Right lung (tissue), 5 donors: ENCODE measurements around the gene C19orf67. TPM values are rescaled to one million over a fixed set of nuclear protein-coding genes. Genes with fewer than 3 reads are reported as not detected.

Source experiments
- DNase-seq, 2 donors: peaks; one replicate each; pipeline ENCODE4 v3.0.0-alpha.2; 2013
- polyA plus RNA-seq, 5 donors: library from polyadenylated mRNA; unstranded; fragments of 120-200 nt; gene quantifications; one replicate each; pipeline versions ENCODE4 v1.2.1 to v1.2.3, GENCODE V29; 2013; ENCODE audit warnings: inconsistent platforms in 1 of 5, low replicate concordance in 1 of 5; ENCODE audit not compliant: insufficient read length in 5 of 5, insufficient read depth in 1 of 5

C19orf67 gene
- polyA plus RNA-seq, 5 donors = 0.10 to 0.19 (median 0.13) TPM; not detected in 1

DNA sequence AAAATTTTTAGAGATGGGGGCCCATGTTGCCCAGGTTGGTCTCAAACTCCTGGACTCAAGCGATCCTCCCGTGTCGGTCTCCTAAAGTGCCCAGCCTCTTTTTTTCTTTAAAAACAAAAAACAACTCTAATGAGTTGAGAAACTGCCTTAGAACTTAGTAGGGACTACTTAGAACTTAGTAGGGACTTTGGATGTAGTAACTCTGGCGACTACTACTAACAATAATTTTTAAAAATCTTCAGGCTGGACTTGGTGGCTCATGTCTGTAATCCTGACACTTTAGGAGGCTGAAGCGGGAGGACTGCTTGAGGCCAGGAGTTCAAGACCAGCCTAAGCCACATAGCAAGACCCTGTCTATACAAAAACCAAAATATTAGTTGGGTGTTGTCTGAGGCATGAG, 515 bp upstream of the C19orf67 start:
- no peak for DNase-seq

DNA sequence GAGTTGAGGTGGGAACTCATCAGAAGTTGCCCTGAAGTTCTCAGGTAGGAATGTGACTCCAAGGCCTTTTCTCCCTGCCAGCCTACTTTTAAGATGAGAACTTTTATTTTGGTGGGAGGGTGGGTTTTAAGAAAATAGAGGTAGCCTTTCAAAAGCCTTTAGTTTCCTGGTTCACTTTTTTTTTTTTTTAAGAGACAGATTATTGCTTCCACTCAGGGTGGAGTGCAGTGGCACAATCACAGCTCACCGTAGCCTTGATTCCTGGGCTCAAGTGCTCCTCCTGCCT, 3.0 kb downstream of the C19orf67 start:
- no peak for DNase-seq

DNA sequence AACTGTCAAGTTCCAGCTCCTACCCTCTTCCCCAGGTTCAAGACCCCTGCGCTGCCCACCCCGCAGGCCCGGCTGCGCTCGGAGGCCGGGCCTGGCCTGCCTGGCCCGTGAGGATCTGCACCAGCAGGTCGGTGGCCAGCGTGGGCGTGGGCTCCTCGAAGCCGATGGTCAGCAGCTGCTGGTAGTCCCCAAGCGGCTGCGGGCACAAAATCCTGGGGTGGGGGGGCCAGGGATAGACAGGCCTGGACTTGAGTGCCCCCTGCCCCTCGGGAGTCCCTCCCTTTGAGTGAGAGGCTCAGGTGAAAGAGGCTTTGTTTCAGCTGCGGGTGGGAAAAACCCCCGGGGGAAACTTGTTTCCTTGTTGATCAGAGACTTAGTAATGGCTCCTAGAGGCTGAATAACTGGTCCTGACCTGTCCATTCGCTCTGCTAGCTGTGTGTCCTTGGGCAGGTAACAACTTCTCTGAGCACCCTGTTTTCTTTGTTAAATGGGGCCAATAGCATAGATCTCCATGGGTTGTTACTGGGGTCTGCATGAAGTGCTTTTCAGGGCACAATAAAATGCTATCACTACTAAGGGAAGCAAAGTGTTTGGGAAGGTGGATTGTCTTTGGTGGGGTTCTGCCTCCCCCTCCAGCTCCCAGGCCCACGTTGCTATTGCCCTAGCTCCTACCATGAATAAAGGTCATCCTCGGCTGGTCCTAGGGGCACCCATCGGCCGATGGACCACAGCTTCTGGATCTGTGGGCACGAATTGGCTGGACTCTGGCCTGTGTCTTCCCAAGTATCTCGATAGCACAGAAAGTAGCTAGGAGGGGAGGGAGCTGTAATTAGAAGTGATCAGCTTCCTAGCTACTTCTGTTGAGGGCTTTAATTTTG, 3.5 kb downstream of the C19orf67 start:
- no peak for DNase-seq

DNA sequence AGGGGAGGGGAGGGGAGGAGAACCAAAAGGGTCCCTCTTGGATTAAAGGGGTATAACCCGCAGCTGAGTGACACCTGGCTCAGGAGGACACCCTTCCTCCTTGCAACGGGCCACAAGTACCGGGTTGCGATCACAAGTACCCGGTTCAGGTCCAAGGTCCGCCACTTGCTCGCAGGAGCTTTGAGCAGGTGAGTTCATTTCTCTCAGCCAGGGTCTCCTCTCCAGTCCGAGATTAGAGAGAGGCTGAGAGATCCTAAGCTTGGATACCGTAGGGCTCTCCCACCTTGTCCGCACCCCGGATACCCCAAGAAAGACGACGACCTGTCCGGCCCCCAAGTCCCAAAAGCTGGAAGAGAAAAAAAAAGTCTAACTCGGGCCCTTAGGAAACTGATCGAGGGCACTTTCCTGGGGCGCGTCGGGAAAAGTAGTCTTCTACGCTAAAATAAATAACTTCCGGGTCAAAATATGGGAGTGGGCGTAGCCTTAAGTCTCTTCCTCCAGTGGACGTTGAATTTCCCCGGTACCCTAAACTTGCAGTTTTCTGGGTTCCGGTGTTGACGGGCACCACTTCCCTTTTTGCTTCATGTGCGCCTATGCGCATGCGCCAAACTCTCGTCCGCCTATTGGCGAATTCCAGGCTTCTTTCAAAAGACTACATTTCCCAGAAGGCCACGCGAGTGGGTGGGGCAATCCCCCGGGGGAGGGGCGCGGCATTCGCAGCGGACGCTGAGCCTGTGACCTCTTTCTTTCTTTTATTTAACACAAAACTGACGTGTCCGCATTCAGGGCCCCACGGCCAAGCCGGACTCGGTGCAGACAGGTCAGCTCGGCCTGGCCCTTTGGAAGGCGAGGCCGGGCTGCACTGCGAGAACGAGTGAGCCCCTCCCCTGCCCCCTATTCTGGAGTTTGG, 4.4 kb downstream of the C19orf67 start:
- peak; percentile 99 for DNase-seq

DNA sequence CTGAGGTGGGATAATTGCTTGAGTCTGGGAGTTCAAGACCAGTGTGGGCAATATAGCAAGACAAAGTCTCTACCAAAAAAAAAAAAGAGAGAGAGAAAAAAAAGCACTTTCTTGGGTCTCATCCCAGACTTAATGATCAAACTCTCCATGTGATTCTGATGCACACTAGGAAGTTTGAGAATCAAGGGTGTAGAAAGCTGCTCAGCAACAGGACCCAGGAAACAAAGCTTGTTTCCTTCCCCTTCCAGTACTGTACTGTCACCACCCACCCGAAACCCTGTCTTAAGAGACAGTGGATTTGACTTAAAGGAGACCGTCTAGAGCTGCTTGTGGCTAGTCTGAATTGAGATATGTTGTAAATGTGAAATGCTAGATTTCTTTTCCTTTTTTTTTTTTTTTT, 7.2 kb downstream of the C19orf67 start:
- DNase-seq = no peak

DNA sequence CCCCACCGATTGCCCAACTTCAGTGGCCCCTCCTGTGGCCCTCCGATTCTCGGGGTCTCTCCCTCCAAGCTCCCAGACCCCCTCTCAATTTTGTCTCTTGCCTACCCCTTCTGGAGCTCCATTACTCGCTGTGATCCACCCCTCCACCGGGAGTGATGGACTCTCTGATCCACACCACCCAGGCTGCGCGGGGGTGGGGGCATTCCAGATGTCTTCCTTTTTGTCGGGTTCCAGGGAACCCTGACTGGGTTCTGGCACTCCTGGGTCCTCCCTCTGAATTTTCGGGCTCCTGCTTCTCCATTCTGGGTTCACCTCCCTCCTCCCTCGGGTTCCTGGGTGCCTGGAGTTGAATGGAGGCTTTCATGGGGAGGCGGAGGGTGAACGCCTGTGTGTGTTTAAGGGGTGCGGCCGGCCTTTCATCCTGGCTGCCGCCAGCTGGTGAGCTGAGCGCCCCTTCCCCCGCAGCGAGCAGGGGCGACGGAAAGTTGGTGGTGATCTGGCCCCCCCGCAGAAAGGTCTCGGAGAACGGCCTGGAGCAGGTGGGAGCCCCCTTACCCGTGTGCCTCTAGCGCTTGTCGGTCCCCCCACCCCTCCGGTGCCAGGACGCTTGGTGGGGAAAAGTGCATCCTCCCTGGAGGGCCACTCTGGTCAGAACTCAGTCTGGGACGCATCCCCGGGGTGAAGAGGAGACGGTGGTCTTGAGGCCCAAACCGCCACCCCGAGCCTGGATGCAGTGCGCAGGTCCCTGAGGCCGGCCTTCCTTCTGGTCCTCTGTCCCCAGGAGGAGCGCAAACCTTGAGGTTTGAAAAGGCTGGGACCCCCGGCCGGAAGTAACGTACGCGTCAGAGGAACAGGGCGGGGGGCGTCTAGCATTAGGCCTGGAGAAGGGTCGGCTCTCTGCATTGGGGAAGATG, 11.4 kb downstream of the C19orf67 start:
- DNase-seq = no peak

DNA sequence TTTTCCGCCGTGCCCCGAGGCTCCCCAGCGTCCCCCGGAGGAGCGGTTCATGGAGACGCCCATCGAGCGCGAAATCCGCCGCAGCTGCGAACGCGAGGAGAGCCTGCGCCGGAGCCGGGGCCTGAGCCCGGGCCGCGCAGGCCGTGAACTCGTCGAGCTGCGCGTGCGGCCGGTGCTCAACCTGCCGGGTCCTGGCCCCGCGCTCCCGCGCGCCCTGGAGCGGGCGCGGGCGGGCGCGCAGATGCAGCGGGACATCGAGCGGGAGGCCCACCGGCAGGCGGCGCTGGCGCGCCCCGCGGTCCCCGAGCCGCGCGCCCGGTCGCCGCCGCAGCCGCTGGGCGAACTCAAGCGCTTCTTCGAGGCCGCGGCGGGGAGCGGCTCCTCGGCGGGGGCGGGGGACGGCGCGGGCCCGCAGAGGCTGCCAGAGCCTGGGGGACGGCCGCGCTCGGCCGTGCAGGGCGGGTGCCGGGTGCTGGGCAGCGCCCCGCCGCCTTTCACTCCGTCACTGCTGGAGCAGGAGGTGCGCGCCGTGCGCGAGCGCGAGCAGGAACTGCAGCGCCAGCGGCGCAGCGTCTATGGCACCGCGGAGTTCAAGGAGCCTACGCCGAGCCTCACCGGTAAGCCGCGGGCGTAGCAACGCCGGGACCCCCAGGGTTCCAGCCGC, 12.2 kb downstream of the C19orf67 start:
- peak in 1 of 2 donors; percentile 68 for DNase-seq

DNA sequence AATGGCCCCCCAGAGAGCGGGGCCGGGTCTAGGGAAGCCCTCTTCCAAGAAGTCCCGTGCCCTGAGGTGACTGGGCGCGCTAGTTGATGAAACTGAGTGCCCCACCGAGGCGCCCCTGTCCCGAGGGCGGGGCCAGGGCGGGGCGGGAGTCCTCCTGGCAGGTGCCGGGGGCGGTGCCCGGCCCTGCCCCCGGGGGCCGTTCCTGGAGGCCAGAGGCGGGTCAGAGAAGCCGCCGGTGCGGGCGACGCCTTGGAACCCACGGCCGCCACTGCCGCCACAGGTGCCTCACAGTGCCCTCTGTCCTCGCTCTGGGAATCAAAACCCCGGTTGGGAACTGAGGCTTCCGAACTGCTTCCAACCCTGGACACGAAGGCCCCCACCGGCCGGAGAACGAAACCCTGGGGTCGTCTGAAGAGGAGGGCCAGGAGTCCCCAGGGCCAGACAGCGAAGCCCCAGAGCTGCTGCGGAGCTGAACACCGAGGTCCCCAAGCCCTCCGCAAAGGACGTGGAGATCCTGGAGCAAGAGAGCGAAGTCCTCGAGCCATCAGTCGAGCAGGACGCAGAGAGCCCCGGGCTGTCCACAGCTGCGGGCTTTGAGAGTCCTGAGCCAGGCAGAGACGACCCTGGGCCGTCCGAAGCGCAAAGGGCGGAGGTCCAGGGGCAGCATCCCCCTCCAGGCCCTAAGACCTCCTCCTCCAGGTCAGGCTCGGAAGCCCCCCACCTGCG, 12.9 kb downstream of the C19orf67 start, which contains the start of gene MISP3:
MISP3 (plus strand) TSS at position 252 of the 726 bp plus-strand sequence. CDS start 524 bp downstream, outside the sequence.
- no peak for DNase-seq

DNA sequence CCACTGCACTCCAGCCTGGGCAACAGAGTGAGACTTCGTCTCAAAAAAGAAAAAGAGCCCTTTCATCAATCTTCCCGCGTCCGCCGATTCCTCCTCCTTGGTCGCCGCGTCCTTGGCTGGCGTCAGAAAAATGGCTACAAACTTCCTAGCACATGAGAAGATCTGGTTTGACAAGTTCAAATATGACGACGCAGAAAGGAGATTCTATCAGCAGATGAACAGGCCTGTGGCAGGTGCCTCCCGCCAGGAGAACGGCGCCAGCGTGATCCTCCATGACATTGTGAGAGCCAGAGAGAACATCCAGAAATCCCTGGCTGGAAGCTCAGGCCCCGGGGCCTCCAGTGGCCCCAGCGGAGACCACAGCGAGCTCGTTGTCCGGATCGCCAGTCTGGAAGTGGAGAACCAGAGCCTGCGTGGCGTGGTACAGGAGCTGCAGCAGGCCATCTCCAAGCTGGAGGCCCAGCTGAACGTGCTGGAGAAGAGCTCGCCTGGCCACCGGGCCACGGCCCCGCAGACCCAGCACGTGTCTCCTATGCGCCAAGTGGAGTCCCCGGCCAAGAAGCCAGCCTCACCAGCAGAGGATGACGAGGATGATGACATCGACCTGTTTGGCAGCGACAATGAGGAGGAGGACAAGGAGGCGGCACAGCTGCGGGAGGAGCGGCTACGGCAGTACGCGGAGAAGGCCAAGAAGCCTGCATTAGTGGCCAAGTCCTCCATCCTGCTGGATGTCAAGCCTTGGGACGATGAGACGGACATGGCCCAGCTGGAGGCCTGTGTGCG, 15.1 kb downstream of the C19orf67 start:
- no peak for DNase-seq

DNA sequence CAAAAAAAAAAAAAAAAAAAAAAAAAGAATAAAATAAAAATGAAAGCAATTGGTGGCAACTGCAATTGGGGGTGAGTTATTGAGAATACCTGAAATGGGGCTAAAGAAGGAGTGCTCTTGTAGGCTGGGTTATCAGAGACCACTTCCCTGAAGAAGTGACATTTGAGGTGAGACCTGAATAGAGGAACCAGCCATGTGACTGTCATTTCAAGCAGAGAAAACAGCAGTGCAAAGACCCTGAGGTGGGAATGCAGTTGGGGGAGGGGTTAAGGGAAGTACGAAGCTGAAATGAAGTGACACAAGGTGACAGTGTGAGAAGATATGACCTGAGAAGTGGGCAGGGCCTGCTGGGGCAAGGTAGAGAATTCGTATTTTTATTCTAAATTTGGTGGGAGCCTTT, 19.4 kb downstream of the C19orf67 start:
- DNase-seq = no peak

DNA sequence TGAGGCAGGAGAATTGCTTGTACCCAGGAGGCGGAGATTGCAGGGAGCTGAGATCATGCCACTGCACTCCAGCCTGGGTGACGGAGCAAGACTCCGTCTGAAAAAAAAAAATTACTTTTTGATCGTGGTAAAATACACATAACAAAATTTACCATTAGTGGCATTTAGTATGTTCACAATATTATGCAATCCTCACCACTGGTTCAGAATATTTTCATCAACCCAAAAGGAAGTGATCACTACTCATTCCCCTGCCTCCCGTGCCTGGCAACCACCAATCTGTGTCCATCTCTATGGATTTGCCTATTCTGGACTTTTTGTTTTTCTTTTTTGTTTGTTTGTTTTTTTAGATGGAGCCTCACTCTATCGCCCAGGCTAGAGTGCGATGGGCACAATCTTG, 22.5 kb downstream of the C19orf67 start:
- DNase-seq = no peak

DNA sequence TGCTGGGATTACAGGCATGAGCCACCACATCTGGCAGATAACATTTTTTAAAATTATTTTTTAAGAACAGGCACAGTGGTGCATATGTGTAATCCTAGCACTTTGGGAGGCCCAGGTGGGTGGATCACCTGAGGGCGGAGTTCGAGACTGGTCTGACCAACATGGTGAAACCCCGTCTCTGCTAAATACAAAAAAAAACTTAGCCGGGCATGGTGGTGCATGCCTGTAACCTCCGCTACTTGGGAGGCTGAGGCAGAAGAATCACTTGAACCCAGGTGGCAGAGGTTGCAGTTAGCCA, 23.1 kb downstream of the C19orf67 start:
- DNase-seq = no peak

DNA sequence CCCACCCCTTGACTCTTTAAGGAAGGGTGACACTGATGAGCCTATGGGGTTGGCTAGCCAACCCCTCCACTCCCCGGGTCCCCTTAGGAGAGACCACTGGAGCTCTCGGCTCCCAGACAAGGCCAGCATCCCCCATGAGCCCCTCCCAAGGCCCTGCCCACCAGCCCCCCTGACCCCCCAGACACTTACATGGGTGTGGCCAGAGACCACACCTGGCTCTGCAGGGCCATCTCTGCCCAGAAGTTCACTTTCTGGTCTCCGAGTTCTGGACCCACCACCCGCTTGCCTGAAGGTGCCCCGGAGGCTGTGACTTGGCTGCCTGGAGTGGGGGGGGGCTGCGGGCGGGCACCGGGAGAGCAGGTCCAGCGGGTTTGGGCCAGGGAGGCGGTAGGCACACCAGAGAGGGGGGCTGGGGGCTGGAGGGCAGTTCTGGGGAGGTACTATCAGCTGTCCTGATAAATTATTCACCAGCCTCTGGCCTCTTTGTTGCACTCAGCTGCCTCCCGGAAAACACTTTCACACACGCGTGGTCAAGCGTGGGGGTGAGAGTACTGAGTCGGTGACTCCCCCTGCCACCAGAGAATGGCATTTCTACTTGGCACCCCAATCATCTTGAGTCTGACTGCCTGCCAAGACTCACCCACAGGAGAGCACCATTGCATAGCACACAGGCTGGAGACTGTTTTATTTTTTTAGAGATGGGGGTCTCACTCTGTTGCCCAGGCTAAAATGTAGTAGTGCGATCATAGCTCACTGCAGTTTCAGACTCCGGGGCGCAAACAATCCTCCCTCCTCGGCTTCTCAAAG, 23.6 kb downstream of the C19orf67 start, which contains the start of gene PALM3:
PALM3 (minus strand) TSS at position 326 of the 807 bp plus-strand sequence; CDS start at position 230, 96 bp downstream.
- DNase-seq = peak; percentile 54 to 56

DNA sequence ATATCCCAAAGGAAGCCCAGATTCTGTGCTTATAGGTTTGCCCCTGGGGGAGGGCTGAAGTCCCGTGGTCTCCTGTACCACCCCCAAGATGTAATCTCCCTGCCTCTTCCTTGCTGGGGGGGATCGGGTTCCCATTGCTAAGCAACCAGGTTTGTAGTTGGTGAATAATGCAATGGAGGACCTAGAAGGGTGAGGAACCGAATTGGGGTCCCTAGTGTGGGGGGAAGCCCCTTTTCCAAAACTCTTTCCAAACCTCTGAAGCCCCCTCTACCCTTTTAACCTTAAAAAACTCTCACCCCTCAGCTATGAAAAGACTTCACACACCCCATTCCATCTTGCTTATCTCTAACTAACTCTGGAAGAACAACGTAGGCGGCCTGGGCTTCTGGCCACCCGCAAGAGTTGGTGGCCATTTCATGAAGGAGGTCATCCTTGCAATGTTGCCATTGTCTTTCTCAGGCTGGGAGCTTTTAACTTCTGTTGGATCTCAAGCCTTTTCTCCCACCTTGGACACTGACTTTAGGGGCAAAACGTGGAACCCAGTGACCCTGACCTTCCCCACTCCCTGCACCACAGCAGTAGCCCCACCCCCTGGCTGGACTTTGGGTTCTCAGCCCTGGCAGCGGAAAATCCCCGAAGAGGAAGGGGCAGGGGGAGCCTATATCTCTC, 24.4 kb downstream of the C19orf67 start:
- DNase-seq = no peak

DNA sequence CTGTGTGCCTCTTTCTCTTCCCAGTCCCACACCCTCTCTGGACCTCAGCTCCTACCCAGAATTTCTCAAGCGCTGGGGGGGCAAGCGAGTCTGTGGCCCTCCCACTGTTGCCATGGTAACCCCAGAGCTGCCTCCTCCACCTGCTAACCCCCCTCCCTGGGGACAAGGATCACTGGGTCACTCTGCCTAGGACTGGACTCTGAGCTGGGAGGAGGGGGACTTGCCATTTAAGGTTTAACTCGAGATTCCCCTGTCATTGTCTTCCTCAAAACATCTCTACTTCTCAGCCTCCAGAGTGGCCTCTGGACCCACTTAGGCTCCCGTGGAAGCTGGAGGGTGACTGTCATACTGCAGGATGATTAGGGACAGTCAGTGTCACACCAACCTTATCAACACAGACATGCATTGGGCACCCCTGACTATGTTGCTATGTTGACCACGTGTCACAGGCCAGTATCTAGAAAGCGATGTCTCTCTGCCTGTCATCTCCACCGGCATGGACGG, 25.9 kb downstream of the C19orf67 start:
- no peak for DNase-seq

DNA sequence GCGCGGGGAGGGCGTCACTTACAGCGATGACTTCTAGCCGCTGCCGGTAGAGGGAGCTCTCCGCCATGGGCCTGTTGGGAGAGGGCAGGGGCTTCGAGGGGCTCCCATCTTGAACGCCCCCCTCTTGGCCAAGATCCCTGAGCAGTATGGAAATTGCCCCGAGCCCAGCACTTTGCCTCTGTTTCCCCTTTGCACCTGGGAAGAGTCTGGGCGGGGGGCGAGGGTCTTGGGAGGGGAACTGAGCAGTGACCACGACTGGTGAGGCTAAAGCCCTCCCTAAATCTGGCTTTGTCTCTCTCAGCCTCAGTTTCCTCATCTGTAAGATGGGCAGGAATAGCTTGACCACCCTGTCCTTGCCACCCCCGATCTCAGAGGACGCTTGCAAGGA, 26.5 kb downstream of the C19orf67 start:
- no peak for DNase-seq

DNA sequence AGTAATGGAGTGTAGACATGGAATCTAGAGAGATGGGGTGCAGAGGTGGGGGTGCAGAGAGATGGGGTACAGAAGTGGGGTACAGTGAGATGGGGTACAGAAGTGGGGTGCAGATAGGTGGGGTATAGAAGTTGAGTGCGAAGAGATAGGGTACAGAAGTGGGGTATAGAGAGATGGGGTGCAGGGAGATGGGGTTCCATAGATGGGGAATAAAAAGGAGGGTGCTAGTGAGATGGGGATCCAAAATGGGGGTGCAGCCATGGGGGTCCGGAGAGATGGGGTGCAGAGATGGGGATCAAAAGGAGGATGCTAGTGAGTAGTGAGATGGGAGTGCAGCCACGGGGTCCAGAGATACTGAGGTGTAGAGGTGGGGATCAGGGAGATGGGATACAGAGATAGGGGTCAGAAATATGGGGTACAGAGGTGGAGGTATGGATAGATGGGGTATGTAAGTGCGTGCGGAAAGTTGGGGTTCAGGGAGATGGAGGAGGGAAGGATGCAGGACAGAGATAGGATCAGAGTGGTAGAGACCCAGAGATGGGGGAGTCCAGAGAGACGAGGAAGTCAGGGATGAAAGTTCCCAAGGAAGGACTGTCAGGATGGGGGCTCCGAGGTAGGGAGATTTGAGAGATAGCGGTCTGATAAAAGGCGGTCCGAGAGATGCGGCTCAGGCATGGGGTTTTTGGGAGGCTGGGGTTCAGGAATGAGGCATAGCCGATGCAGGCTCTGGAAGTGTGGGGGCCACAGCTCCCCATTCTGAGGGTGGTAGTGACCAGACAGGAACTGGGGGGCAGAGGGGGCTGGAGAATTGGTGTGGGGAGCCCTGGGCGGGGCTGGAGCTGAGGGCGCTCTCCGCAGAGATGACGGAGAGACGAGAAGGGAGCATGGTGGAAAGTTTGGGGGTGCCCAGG, 27.1 kb downstream of the C19orf67 start:
- DNase-seq = no peak
